Measurements from ENCODE around the gene PTPN7.

DNA sequence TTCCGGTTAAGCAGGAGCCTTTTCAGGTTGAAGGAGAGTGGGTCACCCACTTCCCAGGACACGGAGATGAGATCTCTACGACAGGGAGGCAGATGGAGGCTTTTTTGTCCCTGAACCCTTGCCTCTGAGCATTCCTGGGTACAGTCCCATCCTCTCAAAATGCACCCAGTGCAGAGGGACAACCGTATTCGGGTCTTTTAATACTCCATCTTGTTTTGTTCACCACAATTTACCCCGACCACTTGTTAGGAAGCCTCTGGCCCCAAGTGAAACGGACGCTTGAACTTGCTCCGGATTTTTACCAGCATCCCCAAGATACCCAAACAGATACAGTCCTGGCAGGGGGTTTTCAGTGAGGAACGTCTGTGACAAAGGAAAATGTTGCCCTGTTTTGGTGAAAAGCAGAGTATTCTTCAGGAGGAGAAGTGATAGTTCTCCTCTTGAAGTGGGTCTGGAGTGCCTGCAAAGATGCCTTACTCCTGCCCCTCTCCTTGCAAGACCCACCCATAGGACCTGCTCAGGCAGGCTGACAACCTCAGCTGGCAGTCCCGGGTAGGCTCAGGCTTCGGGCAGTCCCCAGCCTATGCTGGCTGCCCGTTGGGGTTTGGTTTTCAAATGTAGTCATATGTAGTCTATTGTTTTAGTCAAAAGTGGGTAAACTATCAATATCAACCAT, 15.2 kb downstream of the PTPN7 start:
- TF ChIP-seq, protein P1, sequence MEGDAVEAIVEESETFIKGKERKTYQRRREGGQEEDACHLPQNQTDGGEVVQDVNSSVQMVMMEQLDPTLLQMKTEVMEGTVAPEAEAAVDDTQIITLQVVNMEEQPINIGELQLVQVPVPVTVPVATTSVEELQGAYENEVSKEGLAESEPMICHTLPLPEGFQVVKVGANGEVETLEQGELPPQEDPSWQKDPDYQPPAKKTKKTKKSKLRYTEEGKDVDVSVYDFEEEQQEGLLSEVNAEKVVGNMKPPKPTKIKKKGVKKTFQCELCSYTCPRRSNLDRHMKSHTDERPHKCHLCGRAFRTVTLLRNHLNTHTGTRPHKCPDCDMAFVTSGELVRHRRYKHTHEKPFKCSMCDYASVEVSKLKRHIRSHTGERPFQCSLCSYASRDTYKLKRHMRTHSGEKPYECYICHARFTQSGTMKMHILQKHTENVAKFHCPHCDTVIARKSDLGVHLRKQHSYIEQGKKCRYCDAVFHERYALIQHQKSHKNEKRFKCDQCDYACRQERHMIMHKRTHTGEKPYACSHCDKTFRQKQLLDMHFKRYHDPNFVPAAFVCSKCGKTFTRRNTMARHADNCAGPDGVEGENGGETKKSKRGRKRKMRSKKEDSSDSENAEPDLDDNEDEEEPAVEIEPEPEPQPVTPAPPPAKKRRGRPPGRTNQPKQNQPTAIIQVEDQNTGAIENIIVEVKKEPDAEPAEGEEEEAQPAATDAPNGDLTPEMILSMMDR (conservative IDR thresholded peaks at IDR 0.05; ENCODE audit: low read depth, low read length): no peak
- no peak for TF ChIP-seq EZH2 (IDR thresholded peaks at IDR 0.05; ENCODE audit: borderline replicate concordance, low read depth, low read length, poor library complexity, severe bottlenecking)
